ENCODE measurements around the gene ANTXR2. TPM values are rescaled to one million over a fixed set of nuclear protein-coding genes. Genes with fewer than 3 reads are reported as not detected.
A peak's percentile ranks its signal among the peaks of the same experiment; 100 is the strongest.

Gene ANTXR2
- total and polyA plus RNA-seq, 2 of the 8 experiments (the other 6 are each of a cell fraction or from before 2014, with no cell fraction given) = 1.1 to 7.5 TPM

- H3K9me3 ChIP-seq (ENCODE audit: insufficient read depth in 2 of 2, low read depth in 1 of 2, low read length in 1 of 2) = no peaks in the 10 kb centered on the region
- H3K36me3 ChIP-seq (ENCODE audit: control insufficient read depth in 2 of 4, insufficient read depth in 4 of 4, low read length in 3 of 4) = no peaks in the 10 kb centered on the region
- H3K14ac ChIP-seq (ENCODE audit: insufficient read length) = no peak overlapping the region
- no peak overlapping the region for H2BK15ac ChIP-seq (ENCODE audit: low read length)
- no peak for DNase-seq (ENCODE audit: low read depth in 1 of 2, low spot score in 2 of 2)
- no peaks in the 10 kb centered on the region for H3K79me2 ChIP-seq (ENCODE audit: control insufficient read depth in 1 of 2, insufficient read depth in 2 of 2, low read length in 2 of 2)
- H3K18ac ChIP-seq (ENCODE audit: extremely low read depth, low read length) = no peak overlapping the region; the same call in 1 of the 2 replicates
- H3K4me2 ChIP-seq (ENCODE audit: insufficient read depth in 1 of 2, low read depth in 2 of 2, low read length in 2 of 2) = no peak overlapping the region
- no peaks in the 10 kb centered on the region; a peak in 2 of 7 replicates for H3K4me1 ChIP-seq (replicated peaks in 1 of 4; ENCODE audit: control insufficient read depth in 3 of 4, insufficient read depth in 4 of 4, low read length in 3 of 4)
- CTCF ChIA-PET (ENCODE audit: partially characterized antibody) = no interaction called here
- H3K23ac ChIP-seq (ENCODE audit: insufficient read length) = no peak overlapping the region
- H3K4ac ChIP-seq (replicated peaks; ENCODE audit: insufficient read length, low read depth, low read length) = no peak overlapping the region
- no peak overlapping the region for H4K91ac ChIP-seq (replicated peaks; ENCODE audit: insufficient read length, low read length)
- H2BK120ac ChIP-seq (replicated peaks; ENCODE audit: low read depth, low read length) = no peak overlapping the region
- H3K56ac ChIP-seq (replicated peaks; ENCODE audit: insufficient read length, low read depth, low read length) = no peak overlapping the region
- no peaks in the 10 kb centered on the region for H3K79me1 ChIP-seq (ENCODE audit: low read depth, low read length)
- no peak overlapping the region for H2BK5ac ChIP-seq (ENCODE audit: low read depth, low read length)
- no peak overlapping the region for H2BK20ac ChIP-seq (ENCODE audit: low read length)
- no peak overlapping the region; the same call in 1 of the 2 replicates for H2BK12ac ChIP-seq (ENCODE audit: low read depth, low read length)
- no peaks in the 10 kb centered on the region for H3K27me3 ChIP-seq (replicated peaks in 1 of 4; ENCODE audit: control insufficient read depth in 3 of 4, extremely low read depth in 1 of 4, insufficient read depth in 3 of 4, low read length in 3 of 4)
- 95% methylated on average over 1 of the region's 1 CpG; no CpG with 5 or more reads in 1 of the 2 experiments for WGBS, 2 experiments (ENCODE audit: extremely low coverage in 1 of 2, insufficient coverage in 1 of 2, insufficient read length in 1 of 2, insufficient replicate concordance in 2 of 2, low coverage in 1 of 2, low lambda C conversion rate in 2 of 2, missing lambda C conversion rate in 1 of 2)
- no peaks in the 10 kb centered on the region for H4K20me1 ChIP-seq (replicated peaks in 1 of 2; ENCODE audit: control insufficient read depth in 1 of 2, insufficient read depth in 2 of 2, low read length in 2 of 2)
- no peaks in the 10 kb centered on the region for H3K23me2 ChIP-seq (ENCODE audit: low read depth, low read length)
- peak overlapping the region; percentile 54 for H2AFZ ChIP-seq (ENCODE audit: low read length)
- POLR2A ChIA-PET (ENCODE audit: partially characterized antibody) = no interaction called here
- no peak overlapping the region for H3K4me3 ChIP-seq (ENCODE audit: extremely low read depth in 1 of 4, insufficient read depth in 2 of 4, low read depth in 3 of 4, low read length in 4 of 4)
- H3K27ac ChIP-seq (ENCODE audit: low read depth, low read length) = no peak overlapping the region
- H4K5ac ChIP-seq (ENCODE audit: insufficient read length, low read depth, low read length) = no peak overlapping the region
- no peak overlapping the region for H4K8ac ChIP-seq (ENCODE audit: extremely low read depth, insufficient read depth, low read length)
- FAIRE-seq = peak; percentile 19
- H2AK5ac ChIP-seq (ENCODE audit: low read depth, low read length) = no peak overlapping the region
- no peak overlapping the region for H3K9ac ChIP-seq (replicated peaks in 1 of 4; ENCODE audit: extremely low read depth in 1 of 4, low read depth in 3 of 4, low read length in 3 of 4)
- TF ChIP-seq BRCA1 (IDR thresholded peaks at IDR 0.05; ENCODE audit: low read depth, low read length) = no peak
- no peak for TF ChIP-seq TEAD4 (IDR thresholded peaks at IDR 0.05; ENCODE audit: low read depth, low read length)
- TF ChIP-seq SRF (IDR thresholded peaks at IDR 0.05; ENCODE audit: low read depth, low read length) = no peak
- TF ChIP-seq POU5F1 (IDR thresholded peaks at IDR 0.05; ENCODE audit: low read depth, low read length) = no peak
- no peak for TF ChIP-seq JUND (IDR thresholded peaks at IDR 0.05; ENCODE audit: low read length)
- TF ChIP-seq TBP (IDR thresholded peaks at IDR 0.05; ENCODE audit: low read depth, low read length) = no peak
- no peak for TF ChIP-seq HDAC2 (IDR thresholded peaks at IDR 0.05; ENCODE audit: borderline replicate concordance in 1 of 2, low read depth in 2 of 2, low read length in 2 of 2)
- no peak for TF ChIP-seq GTF2F1 (IDR thresholded peaks at IDR 0.05; ENCODE audit: borderline replicate concordance, low read depth, low read length)
- no peak for TF ChIP-seq KDM5A (IDR thresholded peaks at IDR 0.05; ENCODE audit: low read length)
- TF ChIP-seq EZH2 (IDR thresholded peaks at IDR 0.05; ENCODE audit: low read depth, low read length, severe bottlenecking) = no peak
- TF ChIP-seq SIX5 (IDR thresholded peaks at IDR 0.05; ENCODE audit: low read depth, low read length) = no peak
- TF ChIP-seq SIN3A (conservative IDR thresholded peaks at IDR 0.05 in 1 of 2, IDR thresholded peaks at IDR 0.05 in 1 of 2; ENCODE audit: low read depth in 1 of 2, low read length in 2 of 2) = no peak
- TF ChIP-seq JUN (IDR thresholded peaks at IDR 0.05; ENCODE audit: low read depth, low read length) = no peak
These were observed 221.3 kb downstream of the ANTXR2 start for GRCh38 chr4:79851625-79852304.

Data from H1 (cell line).